Activated naive CD4-positive, alpha-beta T cell treated with anti-CD3 and anti-CD28 coated beads, Interleukin-2, amount 50 U/mL, for 16 hours (primary cell): ENCODE measurements around the gene SAFB2.
A peak's percentile ranks its signal among the peaks of the same experiment; 100 is the strongest.

Experiments
- DNase-seq: peaks from one replicate; pipeline ENCODE4 v3.0.0-alpha.2; 2020

SAFB2 gene

DNA sequence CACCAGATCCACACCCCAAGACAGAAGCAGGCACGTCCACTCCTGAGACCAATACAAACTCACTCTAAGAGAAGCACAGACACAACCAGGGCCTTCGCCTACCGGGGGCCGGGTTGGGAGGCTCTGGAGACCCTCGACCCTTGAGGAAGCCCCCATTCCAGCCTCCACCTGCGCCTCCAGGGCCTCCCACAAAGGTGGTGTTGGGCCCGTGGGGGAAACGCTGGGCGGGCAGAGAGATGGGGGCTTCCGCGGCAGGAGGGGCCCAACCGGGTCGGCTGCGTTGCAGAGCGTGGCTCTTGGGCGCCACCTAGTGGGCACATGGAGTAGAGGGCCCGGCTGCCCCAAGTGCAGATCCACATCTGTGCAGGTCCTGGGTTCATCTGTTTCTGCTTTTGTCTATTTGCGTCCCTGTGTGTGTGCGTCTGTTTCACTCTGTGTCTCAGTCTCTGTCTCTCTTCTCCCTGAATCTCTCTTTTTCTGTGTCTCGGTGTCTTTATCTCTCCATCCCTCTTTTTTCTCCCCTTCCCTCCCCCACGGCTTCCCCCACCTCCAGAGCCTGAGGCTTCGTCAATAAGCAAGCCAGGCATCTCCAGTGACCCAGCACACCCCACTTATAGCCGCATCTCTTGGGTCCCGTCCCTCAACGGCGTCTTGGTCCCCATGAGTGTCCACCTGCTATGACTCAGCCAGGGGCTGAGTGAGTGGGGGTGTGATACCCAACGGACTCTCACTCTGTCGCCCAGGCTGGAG, 44.3 kb downstream of the SAFB2 start:
- DNase-seq = peak; percentile 74

DNA sequence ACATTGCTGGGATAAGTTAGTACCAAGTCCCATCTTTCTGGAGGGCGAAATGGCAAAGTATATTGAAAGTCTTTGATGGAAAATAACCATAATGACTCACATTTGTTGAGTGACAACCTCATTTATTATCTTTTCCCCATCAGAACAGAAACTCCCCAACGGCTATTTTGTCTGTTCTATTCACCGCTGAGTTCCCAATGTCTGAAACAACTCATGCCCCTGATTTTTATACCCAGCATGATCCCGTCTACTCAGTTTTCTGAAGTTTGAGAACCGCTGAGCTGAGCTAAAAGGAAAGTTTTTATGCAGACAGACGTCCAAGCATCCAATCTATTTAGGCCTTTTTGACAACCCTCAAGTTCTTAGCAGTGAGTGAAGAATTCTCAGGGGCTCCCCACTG, 47.0 kb downstream of the SAFB2 start:
- no peak for DNase-seq

DNA sequence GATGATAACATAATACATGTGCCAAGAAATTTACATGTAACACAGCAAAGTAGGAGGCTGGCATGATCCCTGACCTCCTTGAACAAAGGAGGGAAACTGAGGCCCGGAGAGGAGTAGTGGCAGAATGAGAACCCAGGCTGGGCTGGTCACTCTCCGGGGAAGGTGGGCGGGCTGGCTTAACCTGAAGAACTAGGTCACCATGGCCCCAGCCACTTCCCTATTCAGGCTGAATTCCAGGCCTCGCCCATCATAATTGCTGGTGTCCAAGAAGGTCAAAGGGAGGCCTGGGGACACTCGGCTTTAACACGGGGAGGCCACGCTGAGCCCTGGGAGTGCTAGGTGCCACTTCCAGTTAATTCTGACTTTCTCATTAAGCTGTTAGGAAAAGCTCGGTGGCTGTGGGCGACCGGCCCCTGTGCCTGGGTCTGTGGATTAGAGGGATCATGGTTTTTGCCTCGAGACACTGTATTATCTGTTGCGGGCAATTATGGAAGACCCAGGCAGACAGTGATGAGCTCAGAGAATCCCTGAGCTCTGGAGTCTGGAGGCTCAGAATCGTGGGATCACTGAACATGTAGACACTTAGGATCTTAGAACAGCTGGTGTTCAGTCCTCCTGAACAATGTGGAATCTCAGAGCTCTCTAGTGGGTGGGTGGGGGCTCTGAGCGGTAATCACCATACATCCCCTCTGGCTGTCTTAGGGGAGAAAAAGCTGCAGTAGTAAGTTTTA, 49.9 kb downstream of the SAFB2 start:
- DNase-seq = no peak

DNA sequence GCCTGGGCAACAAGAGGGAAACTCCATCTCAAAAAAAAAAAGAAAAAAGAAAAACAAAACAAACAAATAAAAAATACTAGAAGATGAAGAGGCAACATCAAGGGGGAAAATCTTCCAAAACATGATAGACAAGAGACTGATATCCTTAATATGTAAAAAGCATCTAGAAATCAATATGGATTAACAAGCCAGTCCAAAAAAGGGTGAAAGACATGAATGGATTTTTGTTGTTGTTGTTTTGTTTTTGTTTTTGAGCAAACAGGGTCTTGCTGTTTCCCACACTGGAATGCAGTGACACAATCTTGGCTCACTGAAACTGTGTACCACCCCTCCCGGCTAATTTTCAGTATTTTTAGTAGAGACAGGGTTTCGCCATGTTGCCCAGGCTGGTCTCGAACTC, 50.8 kb downstream of the SAFB2 start:
- no peak for DNase-seq

DNA sequence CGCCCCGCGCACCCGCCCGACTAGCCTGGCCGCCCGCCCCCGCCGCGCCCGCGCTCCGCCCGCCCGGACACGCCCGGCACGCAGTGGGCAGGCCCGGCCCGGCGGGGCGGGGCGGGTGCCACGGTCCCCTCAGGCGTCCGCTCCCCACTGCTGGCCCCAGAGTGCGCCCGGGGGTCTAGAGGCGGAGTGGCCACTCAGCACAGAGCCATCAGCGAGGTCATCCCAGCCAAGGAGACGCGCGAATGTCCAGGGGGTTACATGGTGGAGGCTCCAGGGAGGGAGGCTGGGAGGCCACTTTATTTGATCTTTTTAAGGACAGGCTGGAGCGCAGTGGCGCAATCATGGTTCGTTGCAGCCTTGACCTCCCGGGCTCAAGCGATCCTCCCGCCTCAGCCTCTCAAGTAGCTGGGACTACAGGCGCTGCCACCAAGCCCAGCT, 54.6 kb downstream of the SAFB2 start:
- no peak for DNase-seq

DNA sequence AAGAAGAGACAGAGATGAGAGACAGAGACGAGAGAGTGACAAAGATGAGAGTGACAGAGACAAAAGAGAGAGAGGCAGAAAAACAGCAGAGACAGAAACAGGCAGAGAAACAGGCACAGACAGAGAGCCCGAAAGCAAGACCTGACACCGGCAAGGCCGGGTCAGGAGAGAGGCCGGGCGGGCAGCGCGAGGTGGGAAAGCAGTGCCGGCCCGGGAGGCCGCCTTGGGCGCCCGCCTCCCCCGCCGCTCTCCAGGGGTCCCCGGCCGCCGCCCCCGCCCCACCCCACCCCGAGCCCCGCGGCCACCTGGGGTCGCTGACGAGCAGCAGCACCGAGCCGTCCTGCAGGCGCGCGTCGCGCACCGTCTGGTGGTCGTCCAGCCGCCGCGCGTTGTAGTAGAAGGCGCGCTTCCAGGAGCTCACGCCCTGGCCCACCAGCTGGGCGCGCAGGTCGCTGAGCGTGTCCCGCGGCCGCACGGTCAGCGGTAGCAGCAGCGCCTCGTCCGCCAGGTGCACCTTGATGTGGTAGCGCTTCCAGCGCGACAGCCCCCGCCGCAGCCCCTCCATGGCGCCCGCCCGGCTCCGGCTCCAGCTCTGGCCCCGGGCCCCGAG, 55.1 kb downstream of the SAFB2 start, which contains the start of gene TINCR:
Gene TINCR, minus strand, starts transcription at position 594 of the 610 bp plus-strand sequence.
- DNase-seq = no peak

DNA sequence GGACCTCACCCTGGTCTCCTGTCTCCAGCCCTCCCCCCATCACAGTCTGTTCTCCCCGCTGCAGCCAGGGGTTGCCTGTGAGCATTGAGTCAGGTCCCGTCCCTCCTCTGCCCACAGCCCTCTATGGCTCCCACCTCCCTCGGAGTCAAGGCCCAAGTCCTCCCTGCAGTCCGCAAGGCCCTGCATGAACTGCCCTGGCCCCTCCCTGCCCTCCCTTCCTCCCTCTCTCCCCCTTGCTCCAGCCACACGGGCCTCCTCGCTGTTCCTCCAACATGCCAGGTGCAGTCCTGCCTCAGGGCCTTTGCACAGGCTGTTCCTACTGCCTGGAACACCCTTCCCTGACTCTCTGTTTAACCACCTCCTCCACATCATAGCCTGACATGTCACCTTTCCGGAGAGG, 57.6 kb downstream of the SAFB2 start:
- DNase-seq = no peak

DNA sequence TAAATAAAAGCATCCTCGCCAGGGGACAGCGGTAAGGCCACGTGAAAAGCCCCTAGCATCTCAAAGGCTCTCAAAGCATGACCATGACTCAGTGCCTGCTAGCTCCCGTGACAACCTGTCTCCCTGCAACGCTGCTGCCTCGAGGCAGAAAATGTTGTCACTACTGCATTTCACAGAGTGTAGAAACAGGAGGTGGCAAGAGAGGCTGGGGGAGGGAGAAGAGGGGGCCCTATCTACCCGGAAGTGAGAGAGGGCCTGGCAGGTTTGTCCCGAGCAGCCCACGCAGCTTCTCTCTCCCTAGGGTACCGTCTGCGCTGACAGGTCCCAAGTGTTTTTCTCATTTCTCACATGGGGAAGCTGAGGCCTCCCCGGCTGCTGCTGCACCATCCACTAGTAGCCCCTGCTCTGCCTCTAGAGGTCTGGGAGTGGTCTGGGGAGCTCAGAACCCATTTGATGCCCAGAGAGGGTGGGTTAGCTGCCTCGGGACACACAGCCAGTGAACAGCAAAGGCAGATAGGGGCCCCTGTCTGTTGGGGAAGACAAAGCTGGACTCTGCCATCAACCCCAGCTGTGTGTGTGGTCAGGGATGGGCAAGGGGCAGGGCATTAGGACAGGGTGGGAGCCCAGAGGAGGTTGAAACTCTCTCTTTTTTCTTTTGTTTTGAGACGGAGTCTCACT, 58.5 kb downstream of the SAFB2 start:
- no peak for DNase-seq

DNA sequence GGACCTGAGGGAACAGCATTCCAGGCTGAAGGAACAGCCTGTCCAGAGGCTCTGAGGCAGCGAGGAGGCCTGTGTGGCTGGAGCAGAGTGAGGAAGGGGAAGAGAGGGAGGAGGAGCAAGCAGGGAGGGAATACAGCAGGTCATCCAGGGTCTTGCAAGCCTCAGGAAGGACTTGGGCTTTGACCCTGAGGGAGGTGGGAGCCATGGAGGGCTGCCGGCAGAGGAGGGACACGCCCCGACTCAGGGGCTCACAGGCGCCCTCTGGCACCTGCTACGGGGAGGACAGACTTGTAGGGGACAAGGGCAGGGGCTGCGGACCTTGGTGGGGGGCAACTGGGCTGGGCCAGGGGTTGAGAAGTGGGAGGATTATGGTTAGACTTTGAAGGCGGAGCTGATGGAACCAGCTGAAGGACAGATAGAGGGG, 59.6 kb downstream of the SAFB2 start:
- no peak for DNase-seq

DNA sequence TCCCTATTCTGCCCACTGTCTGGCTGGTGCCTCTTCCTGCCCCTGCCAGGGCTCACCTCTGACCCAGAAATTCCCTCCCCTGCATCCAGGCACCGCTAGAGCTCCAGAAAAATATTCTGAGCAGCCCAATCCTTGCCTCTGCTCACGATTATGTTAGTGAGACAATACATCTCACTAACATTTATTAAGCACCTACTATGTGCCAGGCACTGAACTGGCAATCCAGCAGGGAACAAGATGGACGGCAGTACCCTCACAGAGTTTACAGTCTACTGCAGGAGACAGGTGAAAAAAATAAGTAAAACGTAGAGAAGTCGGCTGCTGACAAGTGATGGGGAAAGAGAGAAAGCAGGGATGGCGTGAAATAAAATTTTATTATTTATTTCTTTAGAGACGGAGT, 60.3 kb downstream of the SAFB2 start:
- no peak for DNase-seq

DNA sequence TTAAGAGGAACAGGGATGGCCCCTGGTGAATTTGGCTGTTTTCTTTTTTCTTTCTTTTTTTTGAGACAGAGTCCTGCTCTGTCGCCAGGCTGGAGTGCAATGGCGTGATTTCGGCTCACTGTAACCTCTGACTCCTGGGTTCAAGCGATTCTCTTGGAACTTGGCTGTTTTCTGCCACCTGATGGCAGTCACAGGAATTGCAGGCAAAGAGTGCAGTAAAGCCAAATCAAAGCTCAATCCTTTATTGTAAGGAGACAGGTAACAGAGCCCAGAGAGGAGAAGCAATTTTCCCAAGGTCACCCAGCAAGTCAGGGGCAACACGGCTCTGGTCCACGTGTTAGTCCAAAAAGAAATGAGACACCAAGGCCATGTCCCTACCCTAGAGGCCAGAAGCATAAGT, 61.0 kb downstream of the SAFB2 start:
- no peak for DNase-seq

DNA sequence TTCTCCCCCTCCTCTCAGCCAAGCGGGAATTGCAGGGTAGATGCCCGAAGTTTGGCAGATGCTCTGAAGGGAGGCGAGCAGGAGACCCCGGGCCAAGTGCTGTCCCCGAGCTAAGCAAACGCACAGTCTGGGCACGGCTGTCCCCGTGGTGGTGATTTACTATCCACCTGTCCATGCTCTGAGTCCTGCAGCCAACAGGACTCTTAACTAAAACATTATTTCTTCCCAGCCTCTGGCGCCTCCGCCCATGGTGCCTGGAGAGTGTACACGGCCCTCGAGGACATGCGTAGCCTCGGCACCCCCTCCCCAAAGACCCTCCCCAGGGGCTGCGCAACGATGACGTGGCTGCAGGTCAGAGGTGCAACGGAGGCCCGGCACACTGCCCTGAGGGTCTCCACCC, 62.4 kb downstream of the SAFB2 start:
- no peak for DNase-seq

DNA sequence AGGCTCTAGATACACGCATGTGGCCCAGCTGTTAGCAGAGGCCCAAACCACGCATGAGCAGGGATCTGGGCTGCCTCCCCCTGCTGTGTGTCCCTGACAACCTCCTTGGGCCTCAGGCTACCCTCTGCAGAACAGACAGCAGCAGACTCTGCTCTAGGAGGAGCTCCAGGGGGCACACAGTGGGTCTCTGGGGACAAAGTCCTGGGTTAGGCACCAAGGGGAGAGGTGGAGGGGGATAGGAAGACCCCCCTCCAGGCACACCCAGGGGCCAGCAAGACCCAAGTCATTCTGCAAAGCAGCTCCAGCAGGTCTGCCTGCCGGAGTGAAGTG, 62.8 kb downstream of the SAFB2 start:
- DNase-seq = no peak

DNA sequence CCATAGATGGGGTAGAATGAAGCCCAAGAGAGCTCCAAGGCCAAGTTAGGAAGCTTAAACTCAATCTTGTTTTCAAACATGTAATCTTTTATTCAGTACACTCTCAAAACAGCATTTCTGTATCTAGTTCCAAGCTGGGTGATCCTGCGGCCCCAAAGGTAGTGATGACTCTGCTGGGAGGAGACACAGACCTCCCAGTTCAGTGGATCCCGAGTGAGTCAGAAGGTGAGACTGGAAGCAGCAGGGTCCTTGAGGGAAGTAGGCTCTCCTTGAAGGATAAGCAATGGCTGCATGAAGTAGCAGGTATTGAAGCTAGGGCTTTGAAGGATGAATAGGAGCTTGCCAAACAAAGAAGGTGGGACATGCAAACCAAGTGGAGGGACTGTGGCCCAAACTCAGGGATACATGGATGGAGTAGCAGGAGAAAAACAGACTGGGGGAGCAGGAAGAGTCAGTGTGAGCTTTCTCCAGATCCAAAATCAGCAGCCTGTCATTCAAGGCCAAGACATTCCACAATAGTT, 64.4 kb downstream of the SAFB2 start:
- no peak for DNase-seq

DNA sequence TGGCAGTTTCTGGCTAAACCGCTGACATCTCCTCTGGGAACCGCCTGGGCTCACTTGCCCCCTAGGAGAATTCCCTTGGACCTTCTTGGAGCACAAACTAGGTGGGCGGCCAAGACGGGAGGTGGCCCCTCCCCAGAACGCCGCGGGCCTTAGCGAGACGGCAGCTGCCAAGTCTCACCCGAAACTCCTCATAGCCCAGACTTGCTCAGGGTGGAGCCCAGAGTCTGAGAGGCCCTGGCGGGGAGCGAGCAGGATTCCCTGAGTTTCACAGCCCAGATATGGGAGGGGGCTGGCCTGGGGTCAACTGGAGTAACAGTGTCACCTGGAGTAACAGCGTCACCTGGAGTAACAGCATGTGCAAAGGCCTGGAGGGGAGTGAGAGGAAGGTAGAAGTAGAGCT, 64.9 kb downstream of the SAFB2 start:
- DNase-seq = no peak

DNA sequence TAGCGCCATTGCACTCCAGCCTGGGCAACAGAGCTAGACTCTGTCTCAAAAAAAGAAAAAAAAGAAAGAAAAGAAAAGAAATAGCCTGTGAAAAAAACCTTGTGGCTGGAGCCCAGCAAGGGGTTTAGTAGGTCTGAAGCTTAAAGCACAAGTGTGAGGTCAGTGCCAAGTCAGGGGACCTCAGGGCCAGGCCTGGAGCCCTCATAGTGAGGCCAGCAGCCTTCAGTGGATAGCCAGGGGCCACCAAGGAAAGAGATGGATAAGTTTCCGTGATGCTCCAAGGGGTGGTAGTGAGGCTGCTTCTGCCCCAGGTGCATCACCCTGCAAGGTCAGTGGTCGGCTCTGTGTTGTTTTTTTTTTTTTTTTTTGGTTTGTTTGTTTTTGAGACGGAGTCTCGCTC, 67.7 kb downstream of the SAFB2 start:
- no peak for DNase-seq

DNA sequence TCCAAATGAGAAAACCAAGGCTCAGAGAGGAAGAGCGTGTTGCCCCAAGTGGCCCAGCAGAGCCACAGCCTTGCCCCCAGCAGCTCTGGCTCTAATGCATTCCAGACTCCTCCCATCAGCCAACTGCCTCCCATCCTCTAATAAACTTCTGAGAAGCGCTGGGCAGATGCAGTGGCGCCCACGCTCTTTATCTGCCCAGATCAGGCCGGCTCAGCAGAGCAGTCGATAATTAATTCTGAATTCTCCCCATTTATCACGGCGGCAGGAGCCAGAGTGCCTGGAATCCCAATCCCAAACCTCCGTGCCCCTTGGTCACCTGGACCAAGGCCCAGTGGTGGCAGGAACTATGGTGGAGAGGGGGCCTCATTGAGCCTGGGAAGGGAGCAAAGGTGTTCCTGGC, 68.7 kb downstream of the SAFB2 start:
- DNase-seq = no peak

DNA sequence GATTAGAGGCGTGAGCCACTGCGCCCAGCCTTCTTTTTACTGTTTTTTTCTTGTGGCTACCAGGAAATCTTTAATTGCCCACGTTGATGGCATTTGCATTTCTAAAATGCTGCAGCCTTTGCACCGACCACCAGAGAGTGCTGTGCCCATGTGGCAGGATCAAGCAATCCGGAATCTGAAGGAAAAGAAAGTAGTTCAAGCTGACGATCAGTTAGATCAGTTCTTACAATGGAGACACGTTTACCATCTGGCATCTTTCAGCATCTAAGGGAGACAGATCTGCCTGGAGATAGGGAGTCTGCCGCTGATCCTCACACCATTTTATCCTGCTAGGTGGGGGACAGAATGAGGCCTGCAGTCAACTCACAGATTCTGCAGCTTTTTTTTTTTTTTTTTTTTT, 74.7 kb downstream of the SAFB2 start:
- DNase-seq = no peak

DNA sequence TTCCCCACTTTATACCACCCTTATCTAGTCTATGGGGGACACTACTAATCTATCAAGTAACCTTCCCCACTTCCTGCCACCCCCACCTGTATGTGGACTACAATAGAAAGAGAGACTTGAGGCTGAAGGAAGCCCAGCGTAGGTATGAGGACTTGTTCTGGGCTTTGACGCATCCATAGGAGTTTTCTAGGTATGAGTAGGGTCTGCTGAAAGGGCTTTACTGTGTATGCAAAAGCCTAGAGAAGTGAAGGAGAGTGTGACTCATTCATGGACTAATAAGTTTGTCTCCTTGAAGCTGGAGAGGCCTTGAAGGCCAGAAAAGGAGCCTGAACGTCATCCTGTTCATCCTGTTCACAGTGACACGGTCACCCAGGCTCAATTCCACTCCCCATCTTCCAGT, 76.6 kb downstream of the SAFB2 start:
- no peak for DNase-seq

DNA sequence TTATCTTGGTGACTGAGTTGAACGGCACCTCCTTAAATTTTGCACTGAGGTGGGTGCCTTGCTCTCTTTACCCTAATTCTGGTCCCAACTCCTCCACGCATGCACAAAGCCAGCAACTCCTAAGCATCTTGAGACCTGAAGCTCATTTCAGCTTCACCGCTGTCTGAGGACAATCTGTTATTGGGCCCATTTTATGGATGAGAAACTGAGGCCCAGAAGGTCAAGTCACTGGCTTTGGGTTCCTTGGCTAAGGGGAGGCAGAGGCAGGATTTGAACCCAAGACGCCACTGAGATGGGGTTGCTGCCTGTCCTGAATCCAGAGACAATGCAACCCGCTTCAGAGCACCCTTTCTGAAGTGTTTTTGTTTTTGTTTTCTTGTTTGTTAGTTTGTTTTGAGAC, 77.5 kb downstream of the SAFB2 start:
- DNase-seq = no peak

DNA sequence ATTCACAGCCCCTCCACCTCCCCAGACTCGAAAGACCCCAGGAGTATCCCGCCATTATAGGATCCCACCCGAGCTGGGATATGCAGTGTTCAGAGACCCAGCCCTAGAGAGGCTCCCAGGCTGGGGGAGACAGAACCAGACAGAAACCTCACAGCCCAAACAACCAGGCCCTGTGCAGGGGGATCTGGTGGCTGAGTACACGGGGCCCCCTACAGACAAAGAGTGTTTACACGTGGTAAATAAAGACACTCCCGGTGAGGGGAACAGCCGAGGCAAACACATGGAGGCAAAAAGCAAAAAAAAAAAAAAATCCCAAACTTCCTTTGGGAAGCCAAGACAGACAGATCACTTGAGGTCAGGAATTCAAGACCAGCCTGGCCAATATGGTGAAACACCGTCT, 79.9 kb downstream of the SAFB2 start:
- DNase-seq = no peak

DNA sequence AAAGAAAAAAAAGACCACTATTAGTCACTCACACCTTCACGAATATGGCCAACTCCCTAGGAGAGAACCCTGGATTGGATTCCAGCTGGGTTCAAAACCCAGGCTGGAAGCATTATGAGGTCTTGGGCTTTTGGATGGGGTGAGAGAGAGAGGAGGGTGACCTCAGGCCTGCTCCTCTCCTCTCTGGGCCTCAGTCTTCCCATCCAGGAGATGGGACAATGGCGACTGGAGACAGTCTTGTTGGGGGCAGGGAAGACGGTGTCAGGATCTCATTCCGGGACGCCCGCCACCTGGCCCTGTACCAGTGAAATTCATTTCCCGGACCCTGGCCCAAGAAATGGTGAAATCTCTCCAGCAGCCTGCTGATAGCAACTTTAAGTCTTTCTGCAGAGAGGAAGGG, 81.1 kb downstream of the SAFB2 start:
- no peak for DNase-seq

DNA sequence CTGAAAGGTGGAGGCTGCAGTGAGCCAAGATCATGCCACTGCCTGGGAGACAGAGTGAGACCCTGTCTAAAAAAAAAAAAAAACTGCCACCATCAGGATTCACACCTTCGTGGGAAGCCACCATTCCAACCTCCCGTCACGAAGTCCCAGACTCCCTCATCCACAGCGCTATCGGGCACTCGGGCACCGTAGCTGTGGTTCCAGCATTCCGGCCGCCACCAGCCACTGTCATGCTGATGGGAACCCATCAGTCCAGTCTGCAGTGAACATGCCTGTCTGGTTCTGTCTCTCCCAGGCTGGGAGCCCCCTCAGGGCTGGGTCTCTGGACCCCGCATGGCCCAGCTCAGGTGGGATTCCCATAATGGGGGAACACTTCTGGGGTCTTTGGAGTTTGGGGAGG, 82.4 kb downstream of the SAFB2 start:
- no peak for DNase-seq

DNA sequence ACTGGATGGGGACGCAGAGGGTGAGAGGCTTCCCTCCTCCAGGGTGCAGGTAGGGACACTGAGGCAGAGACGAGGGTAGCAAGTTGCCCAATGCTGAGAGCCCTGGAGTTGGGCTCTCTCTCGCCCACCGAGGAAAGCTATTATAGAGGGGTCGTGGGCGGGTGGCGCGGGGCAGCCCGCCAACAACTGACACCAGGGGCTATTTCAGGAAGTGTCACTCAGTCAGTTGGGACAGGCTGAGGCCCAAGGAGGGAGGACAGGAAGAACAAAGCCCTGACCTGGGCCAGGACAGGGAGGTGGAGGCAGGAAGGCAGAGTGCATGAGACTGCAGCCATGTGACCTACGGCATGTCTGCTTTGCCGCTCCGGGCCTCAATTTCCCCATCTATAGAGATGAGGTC, 84.7 kb downstream of the SAFB2 start:
- no peak for DNase-seq
